Activated naive CD4-positive, alpha-beta T cell treated with anti-CD3 and anti-CD28 coated beads for 36 hours (primary cell): ENCODE measurements around the gene CLTCL1. TPM values are rescaled to one million over a fixed set of nuclear protein-coding genes. Genes with fewer than 3 reads are reported as not detected.
"Not testable (repeated sequence)": the region's sequence is repeated elsewhere in the genome, so short reads cannot be mapped to it uniquely, and the experiment has no call there.

Experiments
- CTCF ChIA-PET: fragments of 350-600 bp; sonication (Branson Sonifier 250); formaldehyde crosslinking; loops from one replicate; lab custom pipeline; 2021; ENCODE audit warnings: antibody characterized with exemption; lab: Charles Lee
- DNase-seq: peaks from one replicate; pipeline ENCODE4 v3.0.0-alpha.2; 2020
- H3K27ac Mint-ChIP-seq: one replicate; pipeline ENCODE4 v1.8.0; 2021; ENCODE audit warnings: mild to moderate bottlenecking, mixed read lengths
- H3K27me3 Mint-ChIP-seq: one replicate; pipeline ENCODE4 v1.8.0; 2021; ENCODE audit warnings: low read depth, mixed read lengths
- H3K36me3 Mint-ChIP-seq: one replicate; pipeline ENCODE4 v1.8.0; 2021; ENCODE audit warnings: low read depth, mixed read lengths
- H3K4me1 Mint-ChIP-seq: one replicate; pipeline ENCODE4 v1.8.0; 2021; ENCODE audit warnings: low read depth, mixed read lengths
- H3K4me3 Mint-ChIP-seq: one replicate; pipeline ENCODE4 v1.8.0; 2021; ENCODE audit warnings: mild to moderate bottlenecking, moderate library complexity, mixed read lengths
- H3K9me3 Mint-ChIP-seq: one replicate; pipeline ENCODE4 v1.8.0; 2021; ENCODE audit warnings: mixed read lengths
- intact Hi-C: fragments of 100-400 bp; cut with micrococcal nuclease; formaldehyde crosslinking; loops from one replicate; pipeline ENCODE4 v1.15.1; 2023
- total RNA-seq, 2 experiments: library from RNA; stranded (reverse); gene quantifications; one replicate each; pipeline ENCODE4 v1.2.3, GENCODE V29; 2021

Gene CLTCL1
- total RNA-seq: 1 to 10 TPM in 1 of 2 experiments, under 1 TPM in 1; 0.57 to 1.0 TPM

GRCh38 chr22:19291580-19292457, at the start of gene CLTCL1:
Gene CLTCL1 (minus strand): TSS chr22:19291719. CDS start chr22:19291641, 78 bp downstream.
- Mint-ChIP-seq H3K4me3 (peak within 1 kb of the TSS; percentile 87), H3K9me3 (no peaks in the 10 kb centered on the region), H3K4me1 (peaks cover 13% of the 10 kb centered on the region), H3K27me3 (peaks cover 15% of the 10 kb centered on the region), H3K27ac (peak within 1 kb of the TSS; percentile 73), H3K36me3 (no peaks in the 10 kb centered on the region)
- intact Hi-C loops: loop anchor here (1.0 to 5.0 kb wide), 5 partner anchors 113 to 187 kb away; partner anchors contain the start of genes CDC45, DGCR2, HIRA and MRPL40
- CTCF ChIA-PET: interaction anchor here (1.1 kb wide), 1 partner anchor 74 kb away, joined by 3 read pairs; no protein-coding TSS in a partner anchor
- peak; percentile 69 for DNase-seq

- no peak overlapping the region for H3K4me3 Mint-ChIP-seq
- H3K36me3 Mint-ChIP-seq: peaks cover 90% of the 10 kb centered on the region
- intact Hi-C loops: no loop called here
- no peaks in the 10 kb centered on the region for H3K4me1 Mint-ChIP-seq
- CTCF ChIA-PET: interaction anchor here (0.7 kb wide), 1 partner anchor 292 kb away, joined by 4 read pairs; no protein-coding TSS in a partner anchor
- H3K27me3 Mint-ChIP-seq: no peaks in the 10 kb centered on the region
- no peak overlapping the region for H3K27ac Mint-ChIP-seq
- DNase-seq: no peak
- H3K9me3 Mint-ChIP-seq: peaks cover 41% of the 10 kb centered on the region
Measured at GRCh38 chr22:19337137-19337536, 45.6 kb upstream of the CLTCL1 start.

GRCh38 chr22:19336133-19337075, 44.9 kb upstream of the CLTCL1 start:
- Mint-ChIP-seq H3K27me3 (no peaks in the 10 kb centered on the region), H3K4me1 (no peaks in the 10 kb centered on the region), H3K4me3 (no peak overlapping the region), H3K9me3 (peaks cover 39% of the 10 kb centered on the region), H3K27ac (no peak overlapping the region), H3K36me3 (peaks cover 90% of the 10 kb centered on the region)
- no peak for DNase-seq
- intact Hi-C loops: no loop called here
- CTCF ChIA-PET: interaction anchor here (0.7 kb wide), 1 partner anchor 293 kb away, joined by 4 read pairs; no protein-coding TSS in a partner anchor

DNA sequence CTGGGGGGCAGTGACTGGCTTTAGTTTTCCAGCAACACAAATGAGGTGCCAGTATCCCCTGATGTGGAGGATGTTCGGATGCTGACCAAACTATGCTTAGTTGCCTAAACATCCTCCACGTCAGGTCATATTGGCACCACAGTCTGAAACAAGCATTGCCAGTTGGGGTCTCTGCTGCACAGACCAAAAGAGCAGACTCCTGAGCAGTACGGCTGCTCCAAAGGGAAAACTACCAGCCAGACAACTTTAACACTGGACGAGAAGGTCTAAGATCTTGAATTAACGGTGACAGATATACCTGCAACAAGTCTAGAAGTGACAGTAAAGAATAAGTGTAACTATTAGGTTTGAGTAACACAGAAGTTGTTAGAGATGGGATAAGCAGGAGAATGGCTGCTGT, 40.5 kb upstream of the CLTCL1 start:
- H3K4me3 Mint-ChIP-seq: no peak overlapping the region
- no peaks in the 10 kb centered on the region for H3K4me1 Mint-ChIP-seq
- intact Hi-C loops: no loop called here
- H3K27me3 Mint-ChIP-seq: no peaks in the 10 kb centered on the region
- H3K9me3 Mint-ChIP-seq: peaks cover 21% of the 10 kb centered on the region
- CTCF ChIA-PET: no interaction called here
- DNase-seq: no peak
- no peak overlapping the region for H3K27ac Mint-ChIP-seq
- H3K36me3 Mint-ChIP-seq: peaks cover 81% of the 10 kb centered on the region

DNA sequence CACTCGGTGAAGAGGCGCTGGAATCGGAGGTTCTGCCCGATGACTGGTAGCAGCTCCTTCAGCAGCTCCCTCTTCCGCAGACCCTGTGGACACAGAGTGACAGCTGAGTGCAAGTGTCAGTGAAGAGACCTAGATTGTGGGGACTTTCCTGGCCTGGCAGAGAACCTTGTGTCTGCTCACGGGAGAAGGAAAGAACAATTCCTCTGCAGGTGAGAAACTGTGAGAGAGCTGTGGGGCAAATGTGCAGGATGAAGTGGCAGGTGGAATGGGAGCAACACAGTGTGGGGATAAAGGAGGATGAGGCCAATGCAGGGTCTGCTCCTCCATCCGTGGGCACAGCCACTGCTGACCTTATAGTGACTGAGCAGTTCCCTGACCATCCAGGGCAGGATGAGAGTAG, 40.0 kb upstream of the CLTCL1 start:
- Mint-ChIP-seq H3K27me3 (no peaks in the 10 kb centered on the region), H3K27ac (no peak overlapping the region), H3K4me3 (no peak overlapping the region), H3K4me1 (no peaks in the 10 kb centered on the region), H3K36me3 (peaks cover 76% of the 10 kb centered on the region), H3K9me3 (peaks cover 20% of the 10 kb centered on the region)
- CTCF ChIA-PET: no interaction called here
- intact Hi-C loops: no loop called here
- no peak for DNase-seq

DNA sequence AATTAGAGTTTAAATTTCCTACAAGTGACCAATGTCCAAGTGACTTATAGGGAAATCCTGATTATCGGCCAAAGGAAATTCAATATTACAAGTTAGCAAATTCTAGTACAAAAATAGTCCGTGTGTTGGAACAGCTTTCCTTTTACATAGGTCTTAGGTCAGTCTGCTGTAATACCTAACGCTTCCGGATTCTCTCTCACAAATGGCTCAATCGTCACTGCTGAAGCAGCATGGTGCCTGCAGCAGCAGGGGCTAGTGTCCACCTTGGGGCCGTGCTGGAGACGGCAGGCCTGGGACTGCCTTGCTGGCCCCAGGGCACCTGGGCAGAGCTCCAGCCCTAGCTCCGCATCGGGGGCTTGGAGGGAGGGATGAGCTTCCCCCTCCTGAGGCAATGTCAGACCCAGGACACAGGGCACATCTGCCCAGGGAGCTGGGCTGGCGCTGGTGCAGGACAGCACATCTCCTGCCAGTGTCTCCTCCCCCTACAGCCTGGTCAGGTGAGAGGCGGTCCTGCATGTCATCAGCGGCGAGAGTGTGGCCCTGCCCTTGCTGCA, 39.4 kb upstream of the CLTCL1 start:
- CTCF ChIA-PET: interaction anchor here (0.6 kb wide), 1 partner anchor 222 kb away, joined by 3 read pairs; no protein-coding TSS in a partner anchor
- Mint-ChIP-seq H3K4me3 (no peak overlapping the region), H3K9me3 (peaks cover 24% of the 10 kb centered on the region), H3K4me1 (no peaks in the 10 kb centered on the region), H3K27ac (no peak overlapping the region), H3K27me3 (no peaks in the 10 kb centered on the region), H3K36me3 (peaks cover 71% of the 10 kb centered on the region)
- intact Hi-C loops: no loop called here
- DNase-seq: no peak

- not testable (repeated sequence) for DNase-seq
Measured at GRCh38 chr22:19330205-19330604, 38.7 kb upstream of the CLTCL1 start.

GRCh38 chr22:19329454-19329853, 37.9 kb upstream of the CLTCL1 start:
- intact Hi-C loops: no loop called here
- Mint-ChIP-seq H3K27me3 (no peaks in the 10 kb centered on the region), H3K36me3 (peaks cover 58% of the 10 kb centered on the region), H3K27ac (no peak overlapping the region), H3K4me1 (no peaks in the 10 kb centered on the region), H3K4me3 (no peak overlapping the region), H3K9me3 (peaks cover 18% of the 10 kb centered on the region)
- no peak for DNase-seq
- CTCF ChIA-PET: no interaction called here

More at GRCh38 chr22:19330205-19330604, 38.7 kb upstream of the CLTCL1 start:
- CTCF ChIA-PET, H3K4me1 Mint-ChIP-seq, intact Hi-C loops, H3K27me3 Mint-ChIP-seq, H3K4me3 Mint-ChIP-seq, H3K27ac Mint-ChIP-seq: not testable (repeated sequence)
- peaks cover 21% of the 10 kb centered on the region for H3K9me3 Mint-ChIP-seq
- peaks cover 64% of the 10 kb centered on the region for H3K36me3 Mint-ChIP-seq

- Mint-ChIP-seq H3K4me3 (no peak overlapping the region), H3K9me3 (peaks cover 12% of the 10 kb centered on the region), H3K27ac (no peak overlapping the region), H3K4me1 (no peaks in the 10 kb centered on the region), H3K36me3 (peaks cover 24% of the 10 kb centered on the region), H3K27me3 (no peaks in the 10 kb centered on the region)
- intact Hi-C loops: no loop called here
- CTCF ChIA-PET: interaction anchor here (0.7 kb wide), 1 partner anchor 334 kb away, joined by 3 read pairs; no protein-coding TSS in a partner anchor
- DNase-seq: no peak
Measured at GRCh38 chr22:19325296-19325948, 33.9 kb upstream of the CLTCL1 start.

DNA sequence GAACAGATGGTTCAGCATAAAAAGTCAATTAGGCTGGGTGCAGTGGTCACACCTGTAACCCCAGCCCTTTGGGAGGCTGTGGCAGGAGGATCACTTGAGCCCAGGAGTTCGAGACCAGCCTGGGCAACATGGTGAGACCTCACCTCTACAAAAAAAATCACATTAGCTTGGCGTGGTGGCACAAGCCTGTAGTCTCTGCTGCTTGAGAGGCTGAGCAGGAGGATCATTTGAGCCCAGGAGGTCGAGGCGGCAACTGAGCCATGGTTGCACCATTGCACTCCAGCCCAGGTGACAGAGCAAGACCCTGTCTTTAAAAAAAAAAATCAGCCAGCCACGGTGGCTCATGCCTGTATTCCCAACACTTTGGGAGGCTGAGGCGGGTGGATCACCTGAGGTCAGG, 31.9 kb upstream of the CLTCL1 start:
- H3K4me3 Mint-ChIP-seq, H3K27ac Mint-ChIP-seq, CTCF ChIA-PET, H3K36me3 Mint-ChIP-seq, intact Hi-C loops, H3K27me3 Mint-ChIP-seq, H3K4me1 Mint-ChIP-seq, DNase-seq: not testable (repeated sequence)
- H3K9me3 Mint-ChIP-seq: peaks cover 15% of the 10 kb centered on the region

- H3K4me1 Mint-ChIP-seq: no peaks in the 10 kb centered on the region
- CTCF ChIA-PET: no interaction called here
- peaks cover 17% of the 10 kb centered on the region for H3K9me3 Mint-ChIP-seq
- DNase-seq: no peak
- no peak overlapping the region for H3K4me3 Mint-ChIP-seq
- intact Hi-C loops: no loop called here
- H3K36me3 Mint-ChIP-seq: peaks cover 1% of the 10 kb centered on the region
- H3K27ac Mint-ChIP-seq: no peak overlapping the region
- no peaks in the 10 kb centered on the region for H3K27me3 Mint-ChIP-seq
Measured at GRCh38 chr22:19321757-19322156, 30.2 kb upstream of the CLTCL1 start.
